GM18498 (cell line): ENCODE data around the gene RHOU.

ENCODE experiments used
- ATAC-seq: cut with Tn5 transposase; IDR thresholded peaks from one replicate; pipeline ENCODE4 v1.9.1; 2021; ENCODE audit warnings: mild to moderate bottlenecking, moderate library complexity; ENCODE audit not compliant: unreplicated experiment

Gene RHOU

GRCh38 chr1:228782662-228783417, 47.6 kb downstream of the RHOU start:
- no peak for ATAC-seq

GRCh38 chr1:228783418-228784040, 48.2 kb downstream of the RHOU start:
- no peak for ATAC-seq

GRCh38 chr1:228784181-228784580, 48.9 kb downstream of the RHOU start:
- ATAC-seq, result no peak

GRCh38 chr1:228785366-228786330, 50.4 kb downstream of the RHOU start:
- ATAC-seq, result no peak

- ATAC-seq, result no peak
Observed at GRCh38 chr1:228786361-228787129, 51.3 kb downstream of the RHOU start.

GRCh38 chr1:228791791-228792190, 56.5 kb downstream of the RHOU start:
- no peak for ATAC-seq

GRCh38 chr1:228792601-228793000, 57.3 kb downstream of the RHOU start:
- ATAC-seq, result no peak

GRCh38 chr1:228793032-228793431, 57.8 kb downstream of the RHOU start:
- no peak for ATAC-seq

GRCh38 chr1:228794173-228794572, 58.9 kb downstream of the RHOU start:
- peak; percentile 62 for ATAC-seq

- no peak for ATAC-seq
Observed at GRCh38 chr1:228794810-228795209, 59.5 kb downstream of the RHOU start.

- ATAC-seq, result no peak
Observed at GRCh38 chr1:228795596-228795995, 60.3 kb downstream of the RHOU start.
